Measurements from ENCODE around the gene ZNF32. TPM values are rescaled to one million over a fixed set of nuclear protein-coding genes. Genes with fewer than 3 reads are reported as not detected.

Gene ZNF32
- total RNA-seq, 2 experiments from 2014 or later = not detected

- TF ChIP-seq EZH2phosphoT487 (IDR thresholded peaks at IDR 0.05; ENCODE audit: borderline replicate concordance, low read depth, low read length) = no peak
- TF ChIP-seq, protein P1, sequence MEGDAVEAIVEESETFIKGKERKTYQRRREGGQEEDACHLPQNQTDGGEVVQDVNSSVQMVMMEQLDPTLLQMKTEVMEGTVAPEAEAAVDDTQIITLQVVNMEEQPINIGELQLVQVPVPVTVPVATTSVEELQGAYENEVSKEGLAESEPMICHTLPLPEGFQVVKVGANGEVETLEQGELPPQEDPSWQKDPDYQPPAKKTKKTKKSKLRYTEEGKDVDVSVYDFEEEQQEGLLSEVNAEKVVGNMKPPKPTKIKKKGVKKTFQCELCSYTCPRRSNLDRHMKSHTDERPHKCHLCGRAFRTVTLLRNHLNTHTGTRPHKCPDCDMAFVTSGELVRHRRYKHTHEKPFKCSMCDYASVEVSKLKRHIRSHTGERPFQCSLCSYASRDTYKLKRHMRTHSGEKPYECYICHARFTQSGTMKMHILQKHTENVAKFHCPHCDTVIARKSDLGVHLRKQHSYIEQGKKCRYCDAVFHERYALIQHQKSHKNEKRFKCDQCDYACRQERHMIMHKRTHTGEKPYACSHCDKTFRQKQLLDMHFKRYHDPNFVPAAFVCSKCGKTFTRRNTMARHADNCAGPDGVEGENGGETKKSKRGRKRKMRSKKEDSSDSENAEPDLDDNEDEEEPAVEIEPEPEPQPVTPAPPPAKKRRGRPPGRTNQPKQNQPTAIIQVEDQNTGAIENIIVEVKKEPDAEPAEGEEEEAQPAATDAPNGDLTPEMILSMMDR (conservative IDR thresholded peaks at IDR 0.05; ENCODE audit: low read length) = no peak
- ChIA-PET CTCF (ENCODE audit: unreplicated experiment) (no interaction called here), POLR2A (no interaction called here)
- H4K20me1 ChIP-seq (ENCODE audit: insufficient read depth, low read length) = no peaks in the 10 kb centered on the region
- intact Hi-C loops (cut with micrococcal nuclease; ENCODE audit: unreplicated experiment) = no loop called here
- H3K4me2 ChIP-seq (ENCODE audit: low read length) = peak overlapping the region; percentile 33; the same call in 1 of the 2 replicates
- H3K36me3 ChIP-seq (ENCODE audit: insufficient read depth, low read length) = no peaks in the 10 kb centered on the region
- H2AFZ ChIP-seq (ENCODE audit: low read length) = no peak overlapping the region
- H3K79me2 ChIP-seq (ENCODE audit: insufficient read depth, low read depth, low read length) = no peaks in the 10 kb centered on the region
- H3K9me2 ChIP-seq (ENCODE audit: insufficient read depth, low read length) = no peaks in the 10 kb centered on the region
- no TSS peak for BruUV-seq (replicated peaks)
- H3K9me3 ChIP-seq (ENCODE audit: low read length) = no peaks in the 10 kb centered on the region
- H3K4me3 ChIP-seq (ENCODE audit: low read depth, low read length, poor library complexity, severe bottlenecking) = no peak overlapping the region
- no peaks in the 10 kb centered on the region for H3K4me1 ChIP-seq (ENCODE audit: insufficient read depth, low read length, poor library complexity, severe bottlenecking)
- H3K27ac ChIP-seq (ENCODE audit: low read depth, low read length, poor library complexity, severe bottlenecking) = no peak overlapping the region
- DNase-seq (ENCODE audit: low spot score) = no peak
These were observed 635 bp downstream of the ZNF32 start for GRCh38 chr10:43648095-43648397.

DNA sequence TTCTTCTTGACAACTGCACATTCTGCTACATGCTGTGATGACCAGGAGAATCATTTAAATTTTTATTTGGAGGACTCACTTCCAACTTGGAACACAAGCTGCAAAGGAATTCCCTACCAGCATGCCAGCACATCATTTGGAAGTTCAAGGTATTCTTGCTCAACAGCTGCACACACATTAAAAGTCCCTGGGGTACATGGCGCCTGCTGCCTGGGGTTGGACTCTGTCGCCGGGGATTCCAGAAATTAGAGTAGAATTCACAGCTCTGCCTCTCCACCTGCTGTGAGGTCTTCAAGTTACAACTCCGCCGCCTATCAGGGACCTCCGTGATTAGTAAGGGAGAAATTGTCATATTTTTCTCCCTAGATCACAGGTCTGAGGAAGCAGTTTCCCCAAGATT is 1.1 kb downstream of the ZNF32 start:
- intact Hi-C loops (cut with micrococcal nuclease; ENCODE audit: unreplicated experiment) = no loop called here
- no peaks in the 10 kb centered on the region for H3K36me3 ChIP-seq (ENCODE audit: insufficient read depth, low read length)

GRCh38 chr10:43645866-43646265 is 2.8 kb downstream of the ZNF32 start:
- no peaks in the 10 kb centered on the region for H3K9me3 ChIP-seq (ENCODE audit: low read length)
- H3K36me3 ChIP-seq (ENCODE audit: insufficient read depth, low read length) = no peaks in the 10 kb centered on the region
- no peaks in the 10 kb centered on the region for H3K79me2 ChIP-seq (ENCODE audit: insufficient read depth, low read depth, low read length)
- H3K4me3 ChIP-seq (ENCODE audit: low read depth, low read length, poor library complexity, severe bottlenecking) = no peak overlapping the region
- H2AFZ ChIP-seq (ENCODE audit: low read length) = no peak overlapping the region
- intact Hi-C loops (cut with micrococcal nuclease; ENCODE audit: unreplicated experiment) = no loop called here
- no peak overlapping the region for H3K27ac ChIP-seq (ENCODE audit: low read depth, low read length, poor library complexity, severe bottlenecking)
- no peak for DNase-seq (ENCODE audit: low spot score)
- H3K4me1 ChIP-seq (ENCODE audit: insufficient read depth, low read length, poor library complexity, severe bottlenecking) = no peaks in the 10 kb centered on the region
- no TSS peak for BruUV-seq (replicated peaks)
- H3K9me2 ChIP-seq (ENCODE audit: insufficient read depth, low read length) = no peaks in the 10 kb centered on the region
- CTCF ChIA-PET (ENCODE audit: unreplicated experiment) = no interaction called here
- TF ChIP-seq, protein P1 (conservative IDR thresholded peaks at IDR 0.05; ENCODE audit: low read length) = no peak
- no peak for TF ChIP-seq EZH2phosphoT487 (IDR thresholded peaks at IDR 0.05; ENCODE audit: borderline replicate concordance, low read depth, low read length)
- POLR2A ChIA-PET = no interaction called here
- no peaks in the 10 kb centered on the region for H4K20me1 ChIP-seq (ENCODE audit: insufficient read depth, low read length)
- no peak overlapping the region for H3K4me2 ChIP-seq (ENCODE audit: low read length)

More for the DNA sequence above, 1.1 kb downstream of the ZNF32 start:
- H3K4me3 ChIP-seq (ENCODE audit: low read depth, low read length, poor library complexity, severe bottlenecking) = no peak overlapping the region
- no peaks in the 10 kb centered on the region for H3K4me1 ChIP-seq (ENCODE audit: insufficient read depth, low read length, poor library complexity, severe bottlenecking)
- DNase-seq (ENCODE audit: low spot score) = no peak
- H2AFZ ChIP-seq (ENCODE audit: low read length) = no peak overlapping the region
- no peaks in the 10 kb centered on the region for H4K20me1 ChIP-seq (ENCODE audit: insufficient read depth, low read length)
- no peak overlapping the region for H3K27ac ChIP-seq (ENCODE audit: low read depth, low read length, poor library complexity, severe bottlenecking)
- BruUV-seq (replicated peaks) = no TSS peak
- H3K9me3 ChIP-seq (ENCODE audit: low read length) = no peaks in the 10 kb centered on the region
- no peak overlapping the region for H3K4me2 ChIP-seq (ENCODE audit: low read length)
- no peaks in the 10 kb centered on the region for H3K79me2 ChIP-seq (ENCODE audit: insufficient read depth, low read depth, low read length)
- TF ChIP-seq, protein P1 (conservative IDR thresholded peaks at IDR 0.05; ENCODE audit: low read length) = no peak
- TF ChIP-seq EZH2phosphoT487 (IDR thresholded peaks at IDR 0.05; ENCODE audit: borderline replicate concordance, low read depth, low read length) = no peak
- CTCF ChIA-PET (ENCODE audit: unreplicated experiment) = no interaction called here
- POLR2A ChIA-PET = no interaction called here
- no peaks in the 10 kb centered on the region for H3K9me2 ChIP-seq (ENCODE audit: insufficient read depth, low read length)

Data from OCI-LY7 (cell line).